ENCODE results near the gene ANG.

Gene ANG

GRCh38 chr14:20683125-20683890 lies 5.3 kb upstream of the ANG start:
- no peak for FAIRE-seq
- no peak for TF ChIP-seq CTCF (IDR thresholded peaks at IDR 0.05; ENCODE audit: insufficient read depth, missing control alignments)
- DNase-seq (ENCODE audit: insufficient read length, low spot score): no peak

DNA sequence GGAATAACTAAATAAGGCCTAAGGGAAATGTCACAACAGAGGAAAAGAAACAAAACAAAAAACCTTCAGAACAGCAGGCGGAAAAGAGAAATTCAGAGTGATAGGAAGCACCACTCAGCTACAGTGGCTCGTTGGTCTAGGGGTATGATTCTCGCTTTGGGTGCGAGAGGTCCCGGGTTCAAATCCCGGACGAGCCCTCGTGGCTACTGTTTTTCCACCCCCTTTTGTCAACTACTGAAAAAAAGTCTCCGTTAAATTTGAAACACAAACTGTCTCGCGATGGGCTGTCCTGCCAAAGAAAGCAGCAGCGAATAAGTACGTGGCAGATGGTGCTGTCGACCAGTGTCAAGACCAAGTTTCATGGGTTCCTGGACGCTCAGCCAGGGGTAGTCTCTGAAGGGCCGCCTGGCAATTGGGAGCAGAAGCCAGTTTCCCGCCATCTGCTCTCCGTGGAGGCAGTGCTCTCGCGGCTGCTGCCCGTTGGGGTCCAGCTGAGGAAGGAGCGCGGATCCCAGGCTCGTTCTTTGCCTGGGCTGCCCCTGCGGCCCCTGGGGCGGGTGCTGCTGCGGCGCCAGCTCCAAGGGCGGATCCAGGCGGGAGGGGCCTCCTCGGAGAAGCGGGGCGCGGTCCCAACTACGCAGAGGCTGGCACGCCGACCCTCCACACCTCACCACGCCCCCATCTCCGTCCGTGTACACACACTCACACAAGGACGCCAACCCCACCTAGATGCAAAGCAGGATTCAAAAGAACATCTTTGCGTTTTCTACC lies 4.5 kb upstream of the ANG start, which contains the start of gene RNASE4:
Gene RNASE4, plus strand, starts transcription at position 670 of the 771 bp plus-strand sequence. CDS start 14,812 bp downstream, outside the sequence.
- no peak for DNase-seq (ENCODE audit: insufficient read length, low spot score)
- no peak for FAIRE-seq
- no peak for TF ChIP-seq CTCF (IDR thresholded peaks at IDR 0.05; ENCODE audit: insufficient read depth, missing control alignments)

DNA sequence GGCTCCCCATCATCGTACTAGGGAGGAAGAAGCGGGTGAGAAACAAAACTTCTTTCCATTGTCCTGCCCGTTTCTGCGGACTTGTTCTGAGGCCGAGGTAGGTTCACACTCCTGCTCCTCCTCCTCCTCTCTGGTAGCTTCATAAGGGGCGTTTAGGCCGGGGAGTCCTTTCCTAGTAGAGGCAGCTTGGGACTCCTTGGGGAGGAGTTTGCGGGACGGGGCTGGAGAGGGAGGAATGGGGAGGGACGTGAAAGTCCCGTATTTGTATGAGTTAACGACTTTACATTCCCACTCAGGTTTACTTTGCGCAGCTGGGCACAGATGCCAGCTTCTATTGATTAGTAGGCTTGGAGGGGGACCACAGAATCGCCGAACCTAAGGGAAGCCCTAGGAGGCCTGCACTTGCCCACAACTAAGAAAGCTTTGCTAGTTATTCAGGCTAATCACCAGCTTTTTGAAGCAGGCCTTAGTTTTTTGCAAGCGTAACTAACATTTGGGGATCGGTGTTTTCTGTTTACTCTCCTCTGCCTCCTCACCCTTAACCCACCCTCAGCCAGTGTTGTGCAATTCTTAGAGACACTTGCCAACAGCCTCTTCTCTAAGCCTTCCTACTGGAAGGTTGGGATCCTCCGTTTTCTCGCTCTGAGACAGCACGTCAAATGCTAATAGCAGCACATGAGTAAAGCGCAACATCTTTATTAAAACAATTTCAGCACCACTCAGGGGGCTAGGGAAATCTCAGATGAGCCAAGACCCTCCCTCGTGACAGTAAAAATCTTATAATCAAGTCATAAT lies 3.7 kb upstream of the ANG start:
- DNase-seq (ENCODE audit: insufficient read length, low spot score): no peak
- no peak for FAIRE-seq
- no peak for TF ChIP-seq CTCF (IDR thresholded peaks at IDR 0.05; ENCODE audit: insufficient read depth, missing control alignments)

DNA sequence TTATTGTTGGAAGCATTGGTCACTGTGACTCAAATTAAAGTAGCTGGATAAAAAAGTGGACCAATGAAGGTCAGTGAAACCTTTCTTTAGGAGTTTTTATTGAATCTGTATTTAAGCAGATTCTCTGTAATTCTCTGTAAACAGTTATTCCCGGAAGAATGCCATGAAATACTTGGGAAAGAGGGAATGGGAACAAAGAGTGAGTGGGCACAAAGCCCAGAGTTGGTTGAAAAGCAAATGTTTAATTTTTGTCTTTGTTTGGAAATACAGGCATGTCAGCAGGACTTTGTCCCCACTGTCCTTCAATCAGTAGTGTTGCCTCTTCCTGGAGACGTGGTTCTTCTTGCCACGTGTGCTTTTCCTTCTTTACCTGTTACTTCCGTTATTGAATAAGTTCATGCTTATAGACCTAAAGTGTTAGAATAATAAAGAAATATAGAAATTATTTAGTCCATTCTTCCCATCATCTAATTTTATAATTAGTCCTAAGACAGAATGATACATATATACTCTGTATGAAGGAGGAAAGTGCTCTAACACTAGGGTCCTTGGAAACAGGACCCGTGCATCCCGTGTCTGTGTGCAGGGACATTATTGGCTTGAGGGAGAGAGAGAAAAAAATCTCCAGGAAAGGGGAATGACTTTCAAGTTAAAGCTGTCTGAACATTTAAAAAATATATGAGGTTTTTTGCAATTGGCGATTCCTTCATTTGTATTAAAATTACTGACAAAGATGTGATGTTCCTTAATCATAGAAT lies 2.0 kb upstream of the ANG start:
- no peak for TF ChIP-seq CTCF (IDR thresholded peaks at IDR 0.05; ENCODE audit: insufficient read depth, missing control alignments)
- DNase-seq (ENCODE audit: insufficient read length, low spot score) (no peak), FAIRE-seq (no peak)

GRCh38 chr14:20687362-20688166 lies 1.0 kb upstream of the ANG start:
- FAIRE-seq: no peak
- no peak for TF ChIP-seq CTCF (IDR thresholded peaks at IDR 0.05; ENCODE audit: insufficient read depth, missing control alignments)
- no peak for DNase-seq (ENCODE audit: insufficient read length, low spot score)

Data from D721Med (cell line).